Activated T-helper 2 cell treated with anti-CD3 and anti-CD28 coated beads, Interferon-gamma antibody, Interleukin-2, Interleukin-4, amounts not matched to agents 10 μg/mL and 5 μg/mL and 100 μg/mL, durations not matched to agents 14 hours and 24 hours and 36 hours (primary cell): Measurements from ENCODE around the gene GPR152. TPM values are rescaled to one million over a fixed set of nuclear protein-coding genes. Genes with fewer than 3 reads are reported as not detected.
"Not testable (repeated sequence)": the region's sequence is repeated elsewhere in the genome, so short reads cannot be mapped to it uniquely, and the experiment has no call there.

Experiments used
- DNase-seq: peaks from one replicate; pipeline ENCODE4 v3.0.0; 2021; ENCODE audit warnings: low spot score
- H3K27ac Mint-ChIP-seq: one replicate; pipeline ENCODE4 v1.8.0; 2021; ENCODE audit warnings: mixed read lengths
- H3K27me3 Mint-ChIP-seq: one replicate; pipeline ENCODE4 v1.8.0; 2021; ENCODE audit warnings: low read depth, mixed read lengths
- H3K36me3 Mint-ChIP-seq: one replicate; pipeline ENCODE4 v1.8.0; 2021; ENCODE audit warnings: low read depth, mixed read lengths
- H3K4me1 Mint-ChIP-seq: one replicate; pipeline ENCODE4 v1.8.0; 2021; ENCODE audit warnings: low read depth, mixed read lengths
- H3K4me3 Mint-ChIP-seq: one replicate; pipeline ENCODE4 v1.8.0; 2021; ENCODE audit warnings: low read depth, mild to moderate bottlenecking, moderate library complexity, mixed read lengths
- H3K9me3 Mint-ChIP-seq: one replicate; pipeline ENCODE4 v1.8.0; 2021; ENCODE audit warnings: mixed read lengths
- intact Hi-C: fragments of 100-400 bp; cut with micrococcal nuclease; formaldehyde crosslinking; loops from one replicate; pipeline ENCODE4 v1.15.1; 2023
- total RNA-seq: library from RNA; stranded (reverse); gene quantifications from 2 replicates; pipeline ENCODE4 v1.2.3, GENCODE V29; 2022

GPR152 gene
- total RNA-seq, 1 donor from 2014 or later = not detected

DNA sequence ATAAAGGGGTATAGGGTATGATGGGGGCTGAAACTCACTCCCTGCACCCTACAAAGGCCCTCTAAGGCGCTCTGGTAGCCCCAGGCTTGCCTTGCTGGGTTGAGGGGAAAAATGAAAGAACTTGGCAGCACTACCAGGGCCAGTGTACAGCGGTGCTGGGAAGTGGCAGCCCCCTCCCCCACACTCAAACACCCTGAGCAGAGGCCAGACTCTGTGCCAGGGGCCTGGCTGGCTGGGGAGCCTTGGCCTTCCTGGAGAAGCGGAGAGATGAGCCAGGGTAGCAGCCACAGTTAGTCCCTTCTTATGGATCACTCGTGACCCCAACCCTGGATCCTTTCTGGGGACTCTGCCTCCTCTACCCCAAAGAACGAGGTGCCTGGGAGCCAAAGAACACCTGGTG, 13.8 kb upstream of the GPR152 start:
- Mint-ChIP-seq H3K4me3 (peak overlapping the region; percentile 45), H3K9me3 (no peaks in the 10 kb centered on the region), H3K36me3 (peaks cover 12% of the 10 kb centered on the region), H3K27ac (no peak overlapping the region), H3K4me1 (peaks cover 25% of the 10 kb centered on the region), H3K27me3 (no peaks in the 10 kb centered on the region)
- no peak for DNase-seq
- intact Hi-C loops = no loop called here

DNA sequence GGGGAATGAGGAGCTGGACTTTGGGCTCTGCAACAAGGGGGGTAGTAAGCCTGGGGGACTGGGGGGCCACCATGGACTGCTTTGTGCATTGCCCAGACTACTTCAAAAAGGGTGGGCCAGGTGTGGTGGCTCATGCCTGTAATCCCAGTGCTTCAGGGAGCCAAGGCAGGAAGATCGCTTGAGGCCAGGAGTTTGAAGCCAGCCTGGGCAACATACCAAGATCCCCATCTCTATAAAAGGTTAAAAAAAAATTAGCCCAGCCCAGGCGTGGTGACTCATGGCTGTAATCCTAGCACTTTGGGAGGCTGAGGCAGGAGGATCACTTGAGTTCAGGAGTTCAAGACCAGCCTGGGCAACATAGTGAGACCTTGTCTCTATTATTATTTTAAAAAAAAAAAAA, 13.0 kb upstream of the GPR152 start:
- Mint-ChIP-seq H3K27ac (peak overlapping the region; percentile 80), H3K4me1 (peaks cover 25% of the 10 kb centered on the region), H3K36me3 (peaks cover 12% of the 10 kb centered on the region), H3K4me3 (peak overlapping the region; percentile 87)
- H3K9me3 Mint-ChIP-seq, intact Hi-C loops, H3K27me3 Mint-ChIP-seq, DNase-seq: not testable (repeated sequence)

DNA sequence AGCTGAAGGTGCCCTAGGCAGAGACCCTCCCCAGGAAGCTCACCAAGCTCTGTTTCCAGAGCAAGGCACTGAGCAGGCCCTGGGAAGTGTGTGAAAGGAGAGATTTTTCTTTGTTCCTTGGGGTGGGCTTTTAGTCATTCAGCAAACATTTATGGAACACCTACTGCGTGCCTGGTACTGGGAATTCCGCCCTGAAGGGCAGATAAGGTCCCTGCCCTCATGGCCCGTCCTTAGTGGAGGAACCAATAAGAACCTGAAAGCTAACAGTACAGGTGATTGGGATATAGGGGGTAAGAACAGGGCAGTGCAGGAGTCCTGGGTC, 12.6 kb upstream of the GPR152 start:
- peak overlapping the region; percentile 87 for H3K4me3 Mint-ChIP-seq
- intact Hi-C loops = no loop called here
- DNase-seq = no peak
- H3K9me3 Mint-ChIP-seq = no peaks in the 10 kb centered on the region
- H3K27me3 Mint-ChIP-seq = peaks cover 3% of the 10 kb centered on the region
- peak overlapping the region; percentile 80 for H3K27ac Mint-ChIP-seq
- H3K36me3 Mint-ChIP-seq = peaks cover 12% of the 10 kb centered on the region
- H3K4me1 Mint-ChIP-seq = peaks cover 26% of the 10 kb centered on the region

DNA sequence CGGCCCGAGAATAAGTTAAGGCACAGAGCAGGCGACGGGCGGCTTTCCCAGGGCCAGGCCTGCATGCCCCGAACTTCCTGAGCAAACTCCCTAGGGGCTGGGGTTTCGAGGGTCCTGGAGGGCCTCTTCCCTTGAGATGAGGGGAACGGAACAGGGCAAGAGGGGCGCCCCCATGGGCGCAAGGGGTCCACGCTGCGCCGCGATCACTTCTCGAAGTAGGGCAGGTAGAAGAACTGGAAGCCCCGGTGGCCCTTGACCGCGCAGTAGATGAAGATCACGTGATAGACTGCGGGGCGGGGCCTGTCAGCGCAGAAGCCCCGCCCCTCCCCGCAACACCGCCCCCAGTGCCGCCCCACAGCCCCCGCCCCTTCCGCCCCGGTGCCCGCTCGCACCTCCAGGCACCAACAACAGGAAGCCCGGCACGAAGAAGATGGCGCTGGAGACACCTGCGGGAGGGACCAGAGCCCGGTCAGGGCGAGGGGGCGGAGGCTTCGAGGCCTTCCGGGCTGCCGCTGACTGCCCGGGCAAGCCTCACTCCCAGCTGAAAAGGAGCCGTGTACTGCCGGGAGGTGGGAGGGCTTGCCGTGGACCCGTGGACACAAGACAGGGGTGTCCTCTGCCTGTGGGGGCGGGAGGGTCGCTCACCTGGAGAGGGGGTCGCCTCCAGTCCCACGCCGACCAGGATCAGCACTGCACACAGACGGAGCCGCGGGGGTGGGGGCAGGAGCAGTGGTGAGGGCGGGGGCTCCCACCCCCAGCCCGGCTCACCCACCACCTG, 12.1 kb upstream of the GPR152 start:
- intact Hi-C loops = loop anchor here (1.0 kb wide), 1 partner anchor 44 kb away; the partner anchor contains the start of gene CDK2AP2

DNA sequence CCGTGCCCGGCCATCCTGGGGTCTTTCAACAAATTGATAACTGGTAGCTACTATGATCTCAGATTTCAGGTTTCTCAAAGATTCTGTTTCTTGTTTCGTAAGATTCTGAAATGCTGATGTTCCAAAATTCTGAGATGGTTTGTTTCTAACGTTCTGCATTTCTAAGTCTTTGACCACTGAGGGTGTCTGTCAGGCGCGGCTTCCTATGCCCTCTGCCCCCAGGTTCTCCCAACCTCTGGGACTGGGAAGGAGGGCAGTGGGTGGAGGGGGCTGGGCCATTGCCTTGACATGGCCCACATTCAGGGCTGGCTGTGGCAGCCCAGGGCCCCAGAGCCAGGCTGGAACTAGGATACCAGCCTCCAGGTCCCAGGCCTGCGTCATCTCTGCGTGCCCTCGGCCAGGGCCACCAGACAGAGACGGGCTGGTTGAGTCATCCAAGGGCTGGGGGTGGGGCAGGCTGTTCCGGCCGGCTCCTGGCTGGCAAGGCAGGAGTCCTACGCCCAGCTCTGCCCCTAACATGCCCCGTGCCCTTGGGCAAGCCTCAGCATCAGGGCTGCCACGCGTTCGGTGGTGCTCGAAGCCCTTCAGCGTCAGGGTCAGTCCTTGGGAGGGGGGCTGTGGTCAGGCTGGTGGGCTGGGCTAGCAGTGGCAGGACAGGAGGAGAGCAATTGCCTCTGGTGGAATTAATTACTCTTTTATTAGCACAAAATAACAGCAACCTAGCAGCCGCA, 11.3 kb upstream of the GPR152 start:
- H3K4me3 Mint-ChIP-seq = peak overlapping the region; percentile 87
- intact Hi-C loops = loop anchor here (1.0 kb wide), 1 partner anchor 44 kb away; the partner anchor contains the start of gene CDK2AP2

More for the DNA sequence above, 12.1 kb upstream of the GPR152 start:
- no peaks in the 10 kb centered on the region for H3K9me3 Mint-ChIP-seq
- H3K27ac Mint-ChIP-seq = peak overlapping the region; percentile 80
- peaks cover 29% of the 10 kb centered on the region for H3K4me1 Mint-ChIP-seq
- peak overlapping the region; percentile 87 for H3K4me3 Mint-ChIP-seq
- peaks cover 12% of the 10 kb centered on the region for H3K36me3 Mint-ChIP-seq
- peaks cover 6% of the 10 kb centered on the region for H3K27me3 Mint-ChIP-seq
- peak; percentile 90 for DNase-seq

DNA sequence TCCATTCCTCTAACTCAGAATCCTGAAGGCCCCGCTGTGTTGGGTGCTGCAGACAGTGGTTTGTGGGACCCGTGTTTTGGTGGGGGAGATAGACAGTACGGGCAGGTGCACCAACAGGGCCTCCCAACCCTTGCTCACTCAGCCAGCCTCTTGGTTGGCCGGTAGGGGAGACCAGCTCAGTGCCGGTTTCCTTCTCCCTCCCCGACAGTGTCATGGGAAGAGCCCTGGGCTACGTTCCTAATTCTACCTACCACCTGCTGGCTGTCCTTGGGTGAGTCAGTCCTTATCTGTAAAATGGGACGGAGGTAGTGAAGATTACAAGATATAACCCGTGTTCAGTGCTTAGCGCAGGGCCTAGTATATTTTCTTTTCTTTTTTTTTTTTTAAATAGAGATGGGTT, 10.7 kb upstream of the GPR152 start:
- Mint-ChIP-seq H3K27me3 (peaks cover 6% of the 10 kb centered on the region), H3K4me1 (peaks cover 26% of the 10 kb centered on the region), H3K4me3 (no peak overlapping the region), H3K27ac (no peak overlapping the region), H3K36me3 (peaks cover 12% of the 10 kb centered on the region), H3K9me3 (no peaks in the 10 kb centered on the region)
- DNase-seq = no peak
- intact Hi-C loops = no loop called here

More for the DNA sequence above, 11.3 kb upstream of the GPR152 start:
- Mint-ChIP-seq H3K9me3 (no peaks in the 10 kb centered on the region), H3K4me1 (peaks cover 29% of the 10 kb centered on the region), H3K27me3 (peaks cover 6% of the 10 kb centered on the region), H3K36me3 (peaks cover 12% of the 10 kb centered on the region), H3K27ac (peak overlapping the region; percentile 80)
- DNase-seq = no peak

DNA sequence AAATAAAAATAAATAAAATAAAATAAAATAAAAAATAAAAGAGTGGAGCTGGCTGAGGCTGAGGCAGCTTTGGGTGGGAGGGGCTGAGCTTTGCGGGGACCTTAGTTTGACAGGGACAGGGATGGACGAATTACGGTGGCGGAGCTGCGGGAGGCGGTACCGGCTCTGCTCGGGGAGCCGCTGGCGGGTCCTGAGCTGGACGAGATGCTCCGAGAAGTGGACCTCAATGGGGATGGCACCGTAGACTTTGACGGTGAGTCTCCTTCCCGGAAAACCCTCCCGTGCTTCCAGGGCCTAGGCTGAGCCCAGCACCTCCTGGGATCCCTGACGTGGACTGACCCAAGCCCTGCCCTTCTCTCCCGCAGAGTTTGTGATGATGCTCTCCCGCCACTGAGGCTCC, 5.7 kb upstream of the GPR152 start:
- no peak overlapping the region for H3K27ac Mint-ChIP-seq
- no peaks in the 10 kb centered on the region for H3K9me3 Mint-ChIP-seq
- no peak for DNase-seq
- H3K27me3 Mint-ChIP-seq = peaks cover 6% of the 10 kb centered on the region
- intact Hi-C loops = no loop called here
- H3K4me1 Mint-ChIP-seq = peaks cover 4% of the 10 kb centered on the region
- no peaks in the 10 kb centered on the region for H3K36me3 Mint-ChIP-seq
- H3K4me3 Mint-ChIP-seq = no peak overlapping the region

DNA sequence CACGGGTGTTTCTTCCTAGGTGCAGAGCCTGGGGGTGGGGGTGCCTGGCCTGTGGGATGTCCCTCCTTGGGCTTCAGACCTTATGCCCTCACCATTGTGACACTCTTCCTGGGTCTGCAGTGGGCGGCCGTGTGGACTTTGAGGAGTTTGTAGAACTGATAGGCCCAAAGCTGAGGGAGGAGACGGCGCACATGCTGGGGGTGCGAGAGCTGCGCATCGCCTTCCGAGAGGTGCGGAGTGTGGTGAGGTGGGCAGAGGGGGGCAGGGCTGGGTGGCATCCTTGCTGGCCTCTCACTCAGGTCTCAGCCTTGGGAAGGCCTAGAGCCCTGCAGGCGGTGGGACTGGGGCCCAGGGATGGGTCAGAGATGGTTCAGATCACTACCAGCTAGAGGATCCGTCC, 4.9 kb upstream of the GPR152 start:
- Mint-ChIP-seq H3K36me3 (no peaks in the 10 kb centered on the region), H3K27ac (no peak overlapping the region), H3K27me3 (peaks cover 6% of the 10 kb centered on the region), H3K9me3 (no peaks in the 10 kb centered on the region), H3K4me3 (no peak overlapping the region), H3K4me1 (peaks cover 4% of the 10 kb centered on the region)
- intact Hi-C loops = no loop called here
- no peak for DNase-seq

DNA sequence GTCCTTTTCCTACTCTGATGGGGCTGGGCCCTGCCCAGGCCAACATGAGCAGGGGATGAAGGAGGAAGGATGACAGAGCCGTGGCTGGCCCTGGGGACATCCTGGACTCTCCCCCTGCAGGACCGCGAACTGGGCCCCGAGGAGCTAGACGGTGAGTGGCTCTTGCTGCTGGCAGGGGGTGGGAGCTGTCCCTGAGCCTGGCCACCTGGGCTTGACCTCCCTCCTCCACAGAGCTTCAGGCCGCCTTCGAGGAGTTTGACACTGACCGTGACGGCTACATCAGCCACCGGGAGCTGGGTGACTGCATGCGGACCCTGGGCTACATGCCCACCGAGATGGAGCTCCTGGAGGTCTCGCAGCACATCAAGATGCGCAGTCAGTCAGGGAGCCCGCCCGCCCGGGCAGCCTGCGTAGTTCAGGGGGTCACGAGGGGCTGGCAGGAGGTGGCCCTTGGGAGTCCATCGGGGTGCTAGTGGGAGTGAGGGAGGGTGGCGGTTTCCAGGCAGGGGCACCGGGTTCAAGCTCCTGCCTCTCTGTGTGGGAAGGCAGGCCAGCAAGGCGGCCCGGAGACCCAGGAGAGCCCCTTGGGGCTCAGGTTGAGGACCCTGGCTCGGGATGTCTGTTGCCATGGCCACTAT, 3.7 kb upstream of the GPR152 start:
- peaks cover 6% of the 10 kb centered on the region for H3K27me3 Mint-ChIP-seq
- no peaks in the 10 kb centered on the region for H3K36me3 Mint-ChIP-seq
- intact Hi-C loops = no loop called here
- H3K4me3 Mint-ChIP-seq = no peak overlapping the region
- H3K4me1 Mint-ChIP-seq = peaks cover 4% of the 10 kb centered on the region
- H3K9me3 Mint-ChIP-seq = no peaks in the 10 kb centered on the region
- no peak for DNase-seq
- no peak overlapping the region for H3K27ac Mint-ChIP-seq

DNA sequence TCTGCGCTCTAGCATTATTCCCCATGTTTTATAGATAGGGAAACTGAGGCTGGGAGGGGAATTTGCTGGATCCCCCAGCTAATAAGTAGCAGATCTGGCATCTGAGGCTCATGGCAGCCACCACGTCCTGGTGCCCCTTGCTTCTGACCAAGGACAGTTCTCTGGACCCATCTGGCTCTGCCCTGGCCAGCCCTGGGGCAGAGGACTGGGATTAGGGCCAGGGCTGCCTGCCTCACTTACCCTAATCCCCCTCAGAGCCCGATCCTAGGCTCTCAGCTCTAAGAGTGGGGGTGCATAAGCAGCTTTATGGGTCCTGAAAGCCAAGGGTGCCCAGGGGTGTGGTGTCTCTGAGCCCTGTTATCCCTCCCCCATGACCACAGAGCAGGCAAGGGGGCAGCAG, 2.5 kb upstream of the GPR152 start, which contains the start of gene CABP4:
TSS of gene CABP4 (plus strand) at position 301 of the 400 bp plus-strand sequence. CDS start at position 371, 70 bp downstream.
- H3K27ac Mint-ChIP-seq = no peak within 1 kb of the TSS
- H3K9me3 Mint-ChIP-seq = no peaks in the 10 kb centered on the region
- peaks cover 2% of the 10 kb centered on the region for H3K4me1 Mint-ChIP-seq
- H3K27me3 Mint-ChIP-seq = peaks cover 3% of the 10 kb centered on the region
- no peak within 1 kb of the TSS for H3K4me3 Mint-ChIP-seq
- intact Hi-C loops = no loop called here
- no peak for DNase-seq
- no peaks in the 10 kb centered on the region for H3K36me3 Mint-ChIP-seq

DNA sequence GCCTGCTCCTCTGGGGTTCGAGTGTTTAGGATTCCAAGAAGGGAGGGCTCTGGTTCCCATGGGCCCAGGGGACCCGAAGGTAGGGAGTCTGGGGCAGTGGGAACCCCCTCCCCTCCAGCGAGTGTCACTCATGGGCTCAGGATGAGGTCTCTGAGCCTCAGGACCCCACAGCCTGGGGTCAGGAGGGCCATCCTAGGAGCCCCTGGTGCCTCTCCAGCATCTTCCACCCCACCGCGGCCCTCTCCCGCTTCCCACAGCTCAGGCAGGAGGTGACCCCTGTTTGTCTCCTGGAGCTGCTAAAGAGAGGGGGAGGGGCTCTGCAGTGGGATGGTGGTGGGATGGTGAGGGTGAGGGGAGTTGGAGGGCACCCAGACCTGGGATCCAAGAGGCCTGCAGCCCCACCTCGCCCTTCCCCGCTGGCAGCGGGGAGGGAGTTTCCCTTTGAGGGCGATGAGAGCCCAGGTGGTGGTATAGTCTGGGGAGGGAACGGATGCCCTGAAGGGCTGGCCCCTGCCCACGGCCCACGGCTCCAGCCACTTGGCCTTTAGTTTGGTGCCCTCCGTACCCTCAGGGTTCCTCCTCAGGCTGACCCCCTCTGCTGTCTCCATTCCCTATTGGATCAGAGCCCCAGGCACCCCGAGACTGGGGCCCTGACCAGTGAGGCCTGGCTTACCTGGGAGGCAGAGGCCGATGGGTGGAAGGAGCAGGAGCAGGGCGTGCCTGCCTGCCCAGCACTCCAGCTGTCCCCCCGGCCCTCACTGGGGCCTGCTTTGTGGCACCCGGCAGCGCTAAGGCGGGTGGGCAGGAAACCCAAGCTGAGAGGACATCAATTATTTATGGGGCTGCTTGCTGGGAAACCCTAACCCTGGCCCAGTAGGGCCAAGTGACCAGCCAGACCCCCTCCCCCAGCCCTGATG, 1.5 kb upstream of the GPR152 start:
- no peaks in the 10 kb centered on the region for H3K36me3 Mint-ChIP-seq
- no peak overlapping the region for H3K27ac Mint-ChIP-seq
- no peaks in the 10 kb centered on the region for H3K27me3 Mint-ChIP-seq

DNA sequence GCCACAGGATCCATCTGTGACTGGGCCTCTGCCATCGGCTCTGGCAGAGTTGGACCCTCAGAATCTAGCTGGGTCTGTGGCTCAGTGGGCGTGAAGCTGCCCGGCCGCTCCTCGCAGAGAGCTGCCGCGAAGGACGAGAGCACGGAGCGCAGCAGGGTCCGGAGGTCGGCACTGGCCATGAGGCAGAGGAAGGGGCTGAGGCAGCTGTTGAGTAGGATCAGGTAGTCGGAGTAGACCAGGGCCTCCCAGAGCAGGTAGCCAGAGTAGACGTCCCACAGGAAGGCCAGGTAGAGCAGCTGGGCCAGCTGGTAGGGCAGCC, 912 bp downstream of the GPR152 start:
- Mint-ChIP-seq H3K4me3 (no peak overlapping the region), H3K36me3 (no peaks in the 10 kb centered on the region), H3K27ac (no peak overlapping the region), H3K4me1 (peaks cover 13% of the 10 kb centered on the region), H3K27me3 (no peaks in the 10 kb centered on the region), H3K9me3 (no peaks in the 10 kb centered on the region)
- intact Hi-C loops = no loop called here
- no peak for DNase-seq

More for the DNA sequence above, 1.5 kb upstream of the GPR152 start:
- DNase-seq = no peak
- intact Hi-C loops = no loop called here
- Mint-ChIP-seq H3K4me1 (peaks cover 5% of the 10 kb centered on the region), H3K9me3 (no peaks in the 10 kb centered on the region), H3K4me3 (no peak overlapping the region)
